NCI-H446 (cell line): ENCODE data around the gene CLPSL1.

Experiments
- DNase-seq, 2 experiments: peaks; one replicate each; lab custom pipeline; 2025; lab: John Stamatoyannopoulos, UW

The CLPSL1 gene

GRCh38 chr6:35759426-35759825, 21.4 kb upstream of the CLPSL1 start:
- DNase-seq = no peak

GRCh38 chr6:35765739-35766138, 15.1 kb upstream of the CLPSL1 start:
- no peak for DNase-seq

GRCh38 chr6:35769211-35769610, 11.6 kb upstream of the CLPSL1 start:
- DNase-seq = no peak

GRCh38 chr6:35771343-35771627, 9.5 kb upstream of the CLPSL1 start:
- DNase-seq = no peak

- DNase-seq = no peak
Observed at GRCh38 chr6:35774116-35774794, 6.6 kb upstream of the CLPSL1 start.

GRCh38 chr6:35775031-35775430, 5.8 kb upstream of the CLPSL1 start:
- DNase-seq = no peak

GRCh38 chr6:35776364-35777215, 4.2 kb upstream of the CLPSL1 start, which contains the start of gene CLPSL2:
Gene CLPSL2, plus strand, starts transcription at chr6:35776598. Its CDS starts 21 bp downstream, at chr6:35776619.
- no peak for DNase-seq

GRCh38 chr6:35777356-35778102, 3.3 kb upstream of the CLPSL1 start:
- no peak for DNase-seq

- no peak for DNase-seq
Observed at GRCh38 chr6:35778437-35778836, 2.4 kb upstream of the CLPSL1 start.

GRCh38 chr6:35781290-35781689, 471 bp downstream of the CLPSL1 start:
- no peak for DNase-seq

GRCh38 chr6:35782424-35782823, 1.6 kb downstream of the CLPSL1 start:
- no peak for DNase-seq

- DNase-seq = no peak
Observed at GRCh38 chr6:35784200-35784599, 3.4 kb downstream of the CLPSL1 start.

- DNase-seq = no peak
Observed at GRCh38 chr6:35786272-35786671, 5.5 kb downstream of the CLPSL1 start.

- DNase-seq = no peak
Observed at GRCh38 chr6:35786810-35787209, 6.0 kb downstream of the CLPSL1 start.

- no peak for DNase-seq
Observed at GRCh38 chr6:35787266-35788218, 6.7 kb downstream of the CLPSL1 start.

GRCh38 chr6:35788423-35788982, 7.7 kb downstream of the CLPSL1 start:
- DNase-seq = no peak

- no peak for DNase-seq
Observed at GRCh38 chr6:35790683-35791082, 9.9 kb downstream of the CLPSL1 start.

GRCh38 chr6:35794536-35795452, 14.0 kb downstream of the CLPSL1 start:
- DNase-seq = no peak

GRCh38 chr6:35795453-35796071, 14.7 kb downstream of the CLPSL1 start:
- no peak for DNase-seq

- DNase-seq = no peak
Observed at GRCh38 chr6:35796236-35796635, 15.4 kb downstream of the CLPSL1 start.
